A549 (cell line): ENCODE data around the gene MGAT5.

Experiments used
- EP300 ChIP-seq, 2 experiments: fragments of >200 bp; sonication (Bioruptor Twin); formaldehyde crosslinking; IDR thresholded peaks; 2 replicates in 1 of 2; 3 replicates in 1 of 2; pipeline ENCODE4 v1.6.1; 2016 to 2017
- POLR2A ChIP-seq: IDR thresholded peaks from 2 replicates; pipeline ENCODE4 v1.6.1; 2012; ENCODE audit warnings: mild to moderate bottlenecking, low read length
- REST ChIP-seq: fragments of 200-600 bp; sonication (generic); IDR thresholded peaks from 2 replicates; pipeline ENCODE4 v1.6.1; 2016; ENCODE audit warnings: antibody characterized with exemption, mild to moderate bottlenecking, moderate library complexity
- RFX5 ChIP-seq: fragments of 450-650 bp; IDR thresholded peaks from 2 replicates; pipeline ENCODE4 v1.7.1; 2014; ENCODE audit warnings: antibody characterized with exemption, mild to moderate bottlenecking, moderate library complexity

DNA sequence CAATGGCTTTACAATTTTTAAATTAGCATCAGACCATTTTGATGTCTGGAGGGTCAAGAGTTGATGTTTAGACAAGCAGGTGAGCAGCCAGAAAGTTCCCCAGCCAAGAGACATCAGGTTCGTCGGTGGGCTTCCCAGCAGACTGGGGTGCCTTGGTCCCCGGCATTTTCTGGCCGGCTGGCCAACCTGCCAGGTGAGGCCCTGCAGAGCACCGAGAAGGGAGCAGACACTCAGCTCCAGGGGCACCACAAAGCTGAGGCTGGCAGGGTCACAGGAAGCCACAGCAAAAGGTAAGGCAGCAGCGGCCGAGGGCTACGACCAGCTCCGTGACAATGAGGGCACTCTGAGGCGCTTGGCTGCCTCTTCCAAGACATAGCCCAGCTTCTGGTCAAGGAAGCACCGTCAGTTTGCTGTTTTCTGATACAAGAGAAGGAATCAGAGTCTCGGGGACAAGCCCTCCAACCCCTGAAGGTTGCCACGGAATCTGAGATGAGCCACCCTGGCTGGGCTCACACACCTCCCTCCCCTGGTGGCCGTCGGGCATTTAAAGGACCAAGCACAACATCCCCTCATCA, 229.0 kb downstream of the MGAT5 start:
- TF ChIP-seq RFX5 = no peak
- no peak for TF ChIP-seq EP300 (IDR thresholded peaks at IDR 0.05)
- no peak for TF ChIP-seq POLR2A
- TF ChIP-seq REST = no peak
